Keratinocyte (primary cell): ENCODE measurements around the gene ALG12.

ENCODE experiments used
- CTCF ChIP-seq, 3 experiments: IDR thresholded peaks in 1 of 3; conservative IDR thresholded peaks in 1 of 3; optimal IDR thresholded peaks in 1 of 3; 2 replicates in 2 of 3; 3 replicates in 1 of 3; pipeline versions ENCODE3 to v1.5.1; 2011; ENCODE audit warnings: low read length in 3 of 3, mild to moderate bottlenecking in 3 of 3, moderate library complexity in 2 of 3, control low read depth in 1 of 3, inconsistent platforms in 1 of 3; ENCODE audit not compliant: insufficient read depth in 2 of 3; ENCODE audit errors: extremely low read depth in 1 of 3
- EZH2 ChIP-seq: IDR thresholded peaks from one replicate; pipeline ENCODE4 v1.6.1; 2012; ENCODE audit warnings: inconsistent platforms, mild to moderate bottlenecking, low read length, moderate library complexity

DNA sequence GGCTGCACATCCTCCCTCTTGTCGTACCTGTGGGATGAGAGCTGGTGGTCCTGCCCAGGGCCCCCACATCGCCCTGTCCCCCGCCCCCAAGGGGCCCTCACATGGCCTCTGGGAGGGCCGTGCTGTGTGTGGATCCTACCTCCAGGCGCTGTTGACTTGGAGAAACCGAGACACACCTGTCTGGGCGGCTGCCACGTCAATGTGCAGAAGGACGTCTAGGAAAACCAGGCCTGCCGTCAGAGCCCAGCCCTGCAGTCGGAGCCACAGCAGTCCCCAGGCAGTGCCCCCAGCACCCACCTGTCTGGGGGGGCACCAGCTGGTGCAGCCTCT lies 14.2 kb downstream of the ALG12 start:
- TF ChIP-seq CTCF (optimal IDR thresholded peaks at IDR 0.05 in 1 of 3, IDR thresholded peaks at IDR 0.05 in 1 of 3, conservative IDR thresholded peaks at IDR 0.05 in 1 of 3; ENCODE audit: extremely low read depth in 1 of 3, insufficient read depth in 2 of 3, low read length in 3 of 3) (no peak), EZH2 (no peak)
